Measurements from ENCODE around the gene SLC2A4RG. TPM values are rescaled to one million over a fixed set of nuclear protein-coding genes. Genes with fewer than 3 reads are reported as not detected.

SLC2A4RG gene
- total RNA-seq, 1 donor from 2014 or later, result 50.2 TPM

DNA sequence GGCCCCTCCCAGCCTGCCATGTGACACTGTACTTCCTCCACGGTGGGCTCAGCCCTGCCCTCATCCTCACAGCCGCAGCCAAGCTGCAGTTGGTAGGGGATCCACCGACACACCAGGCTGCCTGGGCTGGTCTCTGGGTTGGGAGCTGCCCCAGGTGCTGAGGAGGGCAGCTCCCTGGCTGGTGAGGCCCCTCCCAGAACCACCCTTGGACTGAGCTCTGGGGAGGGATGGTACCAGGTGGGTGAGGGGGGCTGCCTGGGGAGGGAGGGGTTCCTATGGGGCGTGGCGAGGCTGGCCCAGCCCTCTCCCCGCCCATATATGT is 43.3 kb upstream of the SLC2A4RG start:
- Histone ChIP-seq H3K4me3 (ENCODE audit: low read depth, low read length) (peak overlapping the region; percentile 64), H3K36me3 (ENCODE audit: control insufficient read depth, insufficient read depth, low read length) (no peaks in the 10 kb centered on the region), H3K27me3 (ENCODE audit: control insufficient read depth, insufficient read depth, low read length) (no peaks in the 10 kb centered on the region)
- DNase-seq (ENCODE audit: low read depth), result no peak
- no peak for TF ChIP-seq CTCF (IDR thresholded peaks at IDR 0.05; ENCODE audit: insufficient read depth, low read length, poor library complexity, severe bottlenecking)

GRCh38 chr20:63696628-63697356 is 42.8 kb upstream of the SLC2A4RG start, which contains the start of gene TNFRSF6B:
Gene TNFRSF6B, plus strand, starts transcription at chr20:63696652. Its CDS starts 116 bp downstream, at chr20:63696768.
- no peak for TF ChIP-seq CTCF (IDR thresholded peaks at IDR 0.05; ENCODE audit: insufficient read depth, low read length, poor library complexity, severe bottlenecking)
- no peaks in the 10 kb centered on the region for H3K36me3 ChIP-seq (ENCODE audit: control insufficient read depth, insufficient read depth, low read length)
- no peak for DNase-seq (ENCODE audit: low read depth)
- no peaks in the 10 kb centered on the region for H3K27me3 ChIP-seq (ENCODE audit: control insufficient read depth, insufficient read depth, low read length)
- peak within 1 kb of the TSS; percentile 64 for H3K4me3 ChIP-seq (ENCODE audit: low read depth, low read length)

DNA sequence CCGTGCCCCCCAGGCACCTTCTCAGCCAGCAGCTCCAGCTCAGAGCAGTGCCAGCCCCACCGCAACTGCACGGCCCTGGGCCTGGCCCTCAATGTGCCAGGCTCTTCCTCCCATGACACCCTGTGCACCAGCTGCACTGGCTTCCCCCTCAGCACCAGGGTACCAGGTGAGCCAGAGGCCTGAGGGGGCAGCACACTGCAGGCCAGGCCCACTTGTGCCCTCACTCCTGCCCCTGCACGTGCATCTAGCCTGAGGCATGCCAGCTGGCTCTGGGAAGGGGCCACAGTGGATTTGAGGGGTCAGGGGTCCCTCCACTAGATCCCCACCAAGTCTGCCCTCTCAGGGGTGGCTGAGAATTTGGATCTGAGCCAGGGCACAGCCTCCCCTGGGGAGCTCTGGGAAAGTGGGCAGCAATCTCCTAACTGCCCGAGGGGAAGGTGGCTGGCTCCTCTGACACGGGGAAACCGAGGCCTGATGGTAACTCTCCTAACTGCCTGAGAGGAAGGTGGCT is 42.2 kb upstream of the SLC2A4RG start:
- H3K4me3 ChIP-seq (ENCODE audit: low read depth, low read length), result peak overlapping the region; percentile 64

DNA sequence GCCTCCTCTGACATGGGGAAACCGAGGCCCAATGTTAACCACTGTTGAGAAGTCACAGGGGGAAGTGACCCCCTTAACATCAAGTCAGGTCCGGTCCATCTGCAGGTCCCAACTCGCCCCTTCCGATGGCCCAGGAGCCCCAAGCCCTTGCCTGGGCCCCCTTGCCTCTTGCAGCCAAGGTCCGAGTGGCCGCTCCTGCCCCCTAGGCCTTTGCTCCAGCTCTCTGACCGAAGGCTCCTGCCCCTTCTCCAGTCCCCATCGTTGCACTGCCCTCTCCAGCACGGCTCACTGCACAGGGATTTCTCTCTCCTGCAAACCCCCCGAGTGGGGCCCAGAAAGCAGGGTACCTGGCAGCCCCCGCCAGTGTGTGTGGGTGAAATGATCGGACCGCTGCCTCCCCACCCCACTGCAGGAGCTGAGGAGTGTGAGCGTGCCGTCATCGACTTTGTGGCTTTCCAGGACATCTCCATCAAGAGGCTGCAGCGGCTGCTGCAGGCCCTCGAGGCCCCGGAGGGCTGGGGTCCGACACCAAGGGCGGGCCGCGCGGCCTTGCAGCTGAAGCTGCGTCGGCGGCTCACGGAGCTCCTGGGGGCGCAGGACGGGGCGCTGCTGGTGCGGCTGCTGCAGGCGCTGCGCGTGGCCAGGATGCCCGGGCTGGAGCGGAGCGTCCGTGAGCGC is 41.6 kb upstream of the SLC2A4RG start:
- Histone ChIP-seq H3K36me3 (ENCODE audit: control insufficient read depth, insufficient read depth, low read length) (no peaks in the 10 kb centered on the region), H3K27me3 (ENCODE audit: control insufficient read depth, insufficient read depth, low read length) (no peaks in the 10 kb centered on the region), H3K4me3 (ENCODE audit: low read depth, low read length) (peak overlapping the region; percentile 64)
- TF ChIP-seq CTCF (IDR thresholded peaks at IDR 0.05; ENCODE audit: insufficient read depth, low read length, poor library complexity, severe bottlenecking), result no peak
- no peak for DNase-seq (ENCODE audit: low read depth)

More for the DNA sequence above, 42.2 kb upstream of the SLC2A4RG start:
- Histone ChIP-seq H3K36me3 (ENCODE audit: control insufficient read depth, insufficient read depth, low read length) (no peaks in the 10 kb centered on the region), H3K27me3 (ENCODE audit: control insufficient read depth, insufficient read depth, low read length) (no peaks in the 10 kb centered on the region)
- TF ChIP-seq CTCF (IDR thresholded peaks at IDR 0.05; ENCODE audit: insufficient read depth, low read length, poor library complexity, severe bottlenecking), result peak; percentile 4
- no peak for DNase-seq (ENCODE audit: low read depth)

GRCh38 chr20:63698739-63699465 is 40.7 kb upstream of the SLC2A4RG start:
- Histone ChIP-seq H3K27me3 (ENCODE audit: control insufficient read depth, insufficient read depth, low read length) (no peaks in the 10 kb centered on the region), H3K36me3 (ENCODE audit: control insufficient read depth, insufficient read depth, low read length) (no peaks in the 10 kb centered on the region), H3K4me3 (ENCODE audit: low read depth, low read length) (peak overlapping the region; percentile 64)
- no peak for TF ChIP-seq CTCF (IDR thresholded peaks at IDR 0.05; ENCODE audit: insufficient read depth, low read length, poor library complexity, severe bottlenecking)
- peak; percentile 75 for DNase-seq (ENCODE audit: low read depth)

All from kidney epithelial cell (primary cell).